Neuronal stem cell (in vitro differentiated cells): ENCODE measurements around the gene LMTK2.
A peak's percentile ranks its signal among the peaks of the same experiment; 100 is the strongest.

Source experiments
- DNase-seq: peaks from one replicate; pipeline ENCODE4 v3.0.0-alpha.2; 2013; ENCODE audit warnings: low spot score
- H2AFZ ChIP-seq: one replicate; pipeline ENCODE4 v1.6.1; 2013; ENCODE audit warnings: mild to moderate bottlenecking, low read length, inconsistent platforms
- H2AK5ac ChIP-seq: 2 replicates; pipeline ENCODE4 v1.6.1; 2013; ENCODE audit warnings: low read depth, mild to moderate bottlenecking, inconsistent platforms, low read length, moderate library complexity, mixed read lengths
- H2BK120ac ChIP-seq: 2 replicates; pipeline ENCODE4 v1.6.1; 2013; ENCODE audit warnings: low read depth, mild to moderate bottlenecking, inconsistent platforms, low read length, moderate library complexity, mixed read lengths
- H2BK12ac ChIP-seq: one replicate; pipeline ENCODE4 v1.6.1; 2013; ENCODE audit warnings: low read length, inconsistent platforms
- H2BK15ac ChIP-seq: 2 replicates; pipeline ENCODE4 v1.6.1; 2013; ENCODE audit warnings: mild to moderate bottlenecking, low read length, inconsistent platforms, mixed read lengths
- H2BK5ac ChIP-seq: one replicate; pipeline ENCODE4 v1.6.1; 2013; ENCODE audit warnings: inconsistent platforms, mild to moderate bottlenecking, low read length, moderate library complexity
- H3K14ac ChIP-seq: one replicate; pipeline ENCODE4 v1.6.1; 2013; ENCODE audit warnings: low read length, inconsistent platforms
- H3K18ac ChIP-seq: 2 replicates; pipeline ENCODE4 v1.6.1; 2013; ENCODE audit warnings: low read length, inconsistent platforms
- H3K23ac ChIP-seq: 2 replicates; pipeline ENCODE4 v1.6.1; 2013; ENCODE audit warnings: low read depth, mild to moderate bottlenecking, mixed read lengths, low read length, inconsistent platforms; ENCODE audit not compliant: poor library complexity
- H3K27ac ChIP-seq: replicated peaks from 3 replicates; pipeline ENCODE4 v1.5.1; 2013; ENCODE audit warnings: low read length, inconsistent platforms
- H3K27me3 ChIP-seq, 3 experiments: 2 replicates each; pipeline ENCODE4 v1.6.1; 2013; ENCODE audit warnings: low read length in 3 of 3, mild to moderate bottlenecking in 2 of 3, inconsistent platforms in 1 of 3, low read depth in 1 of 3, mixed read lengths in 1 of 3, moderate library complexity in 1 of 3; ENCODE audit not compliant: control insufficient read depth in 3 of 3, insufficient read depth in 3 of 3
- H3K36me3 ChIP-seq, 2 donors: replicated peaks in 1 of 2; 2 replicates each; pipeline ENCODE4 v1.6.1; 2013; ENCODE audit warnings: low read length in 2 of 2; ENCODE audit not compliant: control insufficient read depth in 2 of 2, insufficient read depth in 2 of 2
- H3K4ac ChIP-seq: 2 replicates; pipeline ENCODE4 v1.6.1; 2013; ENCODE audit warnings: inconsistent platforms, mild to moderate bottlenecking, low read length, moderate library complexity
- H3K4me1 ChIP-seq, 2 donors: 1 replicate in 1 of 2; 2 replicates in 1 of 2; pipeline ENCODE4 v1.6.1; 2013; ENCODE audit warnings: low read length in 2 of 2, low read depth in 1 of 2; ENCODE audit not compliant: control insufficient read depth in 2 of 2, insufficient read depth in 1 of 2
- H3K4me2 ChIP-seq: one replicate; pipeline ENCODE4 v1.6.1; 2013; ENCODE audit warnings: mild to moderate bottlenecking, low read length, inconsistent platforms; ENCODE audit not compliant: insufficient read depth, poor library complexity, severe bottlenecking
- H3K4me3 ChIP-seq, 2 donors: 2 replicates each; pipeline ENCODE4 v1.5.1; 2013; ENCODE audit warnings: low read length in 2 of 2, mild to moderate bottlenecking in 2 of 2, inconsistent platforms in 1 of 2, moderate library complexity in 1 of 2
- H3K79me1 ChIP-seq: one replicate; pipeline ENCODE4 v1.6.1; 2013; ENCODE audit warnings: low read depth, mild to moderate bottlenecking, inconsistent platforms, low read length, moderate library complexity
- H3K9ac ChIP-seq: one replicate; pipeline ENCODE4 v1.6.1; 2013; ENCODE audit warnings: mild to moderate bottlenecking, low read depth, low read length, inconsistent platforms; ENCODE audit not compliant: poor library complexity
- H3K9me3 ChIP-seq, 2 donors: replicated peaks in 1 of 2; 2 replicates each; pipeline versions ENCODE3 to v1.6.1; 2013; ENCODE audit warnings: low read length in 2 of 2, mild to moderate bottlenecking in 2 of 2, inconsistent platforms in 1 of 2, low read depth in 1 of 2, mixed read lengths in 1 of 2, moderate library complexity in 1 of 2; ENCODE audit not compliant: control insufficient read depth in 2 of 2, insufficient read depth in 1 of 2
- H4K8ac ChIP-seq: one replicate; pipeline ENCODE4 v1.6.1; 2013; ENCODE audit warnings: low read depth, mild to moderate bottlenecking, inconsistent platforms, low read length, moderate library complexity
- H4K91ac ChIP-seq: one replicate; pipeline ENCODE4 v1.6.1; 2013; ENCODE audit warnings: low read length, low read depth, mild to moderate bottlenecking, inconsistent platforms; ENCODE audit not compliant: poor library complexity
- WGBS, 2 donors: extraction: QIAGEN DNeasy Blood & Tissue Kit; methylation state at CpG; one replicate each; pipeline ENCODE4 v1.1.7; 2013; ENCODE audit warnings: missing lambda C conversion rate in 2 of 2, mixed read lengths in 1 of 2; ENCODE audit not compliant: insufficient read length in 2 of 2, insufficient replicate concordance in 1 of 2; ENCODE audit errors: extremely low coverage in 2 of 2; 5-methylcytosine and 5-hydroxymethylcytosine counted together

Gene LMTK2

GRCh38 chr7:98250789-98251188, 144.1 kb downstream of the LMTK2 start:
- no peak overlapping the region for H3K4ac ChIP-seq
- H3K9me3 ChIP-seq: no peaks in the 10 kb centered on the region
- H2BK120ac ChIP-seq: no peak overlapping the region
- H3K36me3 ChIP-seq: peaks cover 1 to 3% of the 10 kb centered on the region in 2 donors
- no peak overlapping the region for H3K27ac ChIP-seq
- H3K18ac ChIP-seq: no peak overlapping the region
- H4K8ac ChIP-seq: no peak overlapping the region
- DNase-seq: no peak
- no peak overlapping the region for H2AFZ ChIP-seq
- no peak overlapping the region for H2BK12ac ChIP-seq
- no CpG with 5 or more reads among the region's 3 CpGs for WGBS, 2 donors
- no peak overlapping the region for H3K14ac ChIP-seq
- H3K4me3 ChIP-seq: peak overlapping the region in 1 of 2 donors; percentile 70
- H3K4me1 ChIP-seq: peaks cover 6 to 21% of the 10 kb centered on the region in 2 donors
- no peak overlapping the region for H2AK5ac ChIP-seq
- H2BK15ac ChIP-seq: no peak overlapping the region
- H4K91ac ChIP-seq: no peak overlapping the region
- peaks cover 0 to 1% (median 0%) of the 10 kb centered on the region in 3 experiments for H3K27me3 ChIP-seq
- H3K79me1 ChIP-seq: peaks cover 7% of the 10 kb centered on the region
- no peak overlapping the region for H3K23ac ChIP-seq
- no peak overlapping the region for H3K9ac ChIP-seq
- H2BK5ac ChIP-seq: no peak overlapping the region
- no peak overlapping the region for H3K4me2 ChIP-seq

- H3K14ac ChIP-seq: no peak overlapping the region
- WGBS, 2 donors: no CpG with 5 or more reads among the region's 9 CpGs
- H2BK15ac ChIP-seq: no peak overlapping the region
- no peak overlapping the region for H2BK12ac ChIP-seq
- no peak overlapping the region for H3K27ac ChIP-seq
- peak overlapping the region; percentile 85 for H3K23ac ChIP-seq
- peaks cover 0 to 4% of the 10 kb centered on the region in 2 donors for H3K36me3 ChIP-seq
- H3K4me3 ChIP-seq: peak overlapping the region; percentile 70 to 95
- DNase-seq: no peak
- peaks cover 7% of the 10 kb centered on the region for H3K79me1 ChIP-seq
- peak overlapping the region; percentile 93 for H2AFZ ChIP-seq
- peak overlapping the region; percentile 93 for H3K4me2 ChIP-seq
- H2BK5ac ChIP-seq: no peak overlapping the region
- H3K9me3 ChIP-seq: no peaks in the 10 kb centered on the region
- H3K27me3 ChIP-seq: peaks cover 0 to 1% (median 0%) of the 10 kb centered on the region in 3 experiments
- H4K91ac ChIP-seq: no peak overlapping the region
- H3K4me1 ChIP-seq: peaks cover 6 to 21% of the 10 kb centered on the region in 2 donors
- H3K9ac ChIP-seq: peak overlapping the region; percentile 95
- H2AK5ac ChIP-seq: peak overlapping the region; percentile 14
- no peak overlapping the region for H3K4ac ChIP-seq
- H4K8ac ChIP-seq: no peak overlapping the region
- no peak overlapping the region for H2BK120ac ChIP-seq
- H3K18ac ChIP-seq: no peak overlapping the region
Measured at GRCh38 chr7:98251231-98251600, 144.6 kb downstream of the LMTK2 start.

GRCh38 chr7:98251601-98252424, 145.2 kb downstream of the LMTK2 start, which contains the start of gene TECPR1:
Gene TECPR1, minus strand, starts transcription at chr7:98252232. Its CDS starts 6,086 bp downstream, at chr7:98246146.
- H2BK120ac ChIP-seq: no peak within 1 kb of the TSS

GRCh38 chr7:98252425-98253054, 145.9 kb downstream of the LMTK2 start:
- H3K79me1 ChIP-seq: peaks cover 9% of the 10 kb centered on the region
- no peak for DNase-seq
- H3K4me3 ChIP-seq: peak overlapping the region; percentile 70 to 95
- no peak overlapping the region for H4K91ac ChIP-seq
- peak overlapping the region; percentile 94 for H2BK5ac ChIP-seq
- H3K27me3 ChIP-seq: peaks cover 0 to 1% (median 0%) of the 10 kb centered on the region in 3 experiments
- H3K23ac ChIP-seq: peak overlapping the region; percentile 93
- peaks cover 3 to 14% of the 10 kb centered on the region in 2 donors for H3K36me3 ChIP-seq
- H3K9me3 ChIP-seq: no peaks in the 10 kb centered on the region
- peak overlapping the region; percentile 99 for H3K14ac ChIP-seq
- no peak overlapping the region for H2BK120ac ChIP-seq
- no peak overlapping the region for H3K4ac ChIP-seq
- H2AFZ ChIP-seq: peak overlapping the region; percentile 93
- peak overlapping the region; percentile 94 for H3K9ac ChIP-seq
- H2AK5ac ChIP-seq: no peak overlapping the region
- H2BK12ac ChIP-seq: peak overlapping the region; percentile 90
- no peak overlapping the region for H4K8ac ChIP-seq
- peak overlapping the region; percentile 97 for H3K18ac ChIP-seq
- H2BK15ac ChIP-seq: no peak overlapping the region
- peaks cover 6 to 21% of the 10 kb centered on the region in 2 donors for H3K4me1 ChIP-seq
- no peak overlapping the region for H3K27ac ChIP-seq
- no CpG with 5 or more reads among the region's 32 CpGs for WGBS, 2 donors
- peak overlapping the region; percentile 92 for H3K4me2 ChIP-seq

More at GRCh38 chr7:98251601-98252424, 145.2 kb downstream of the LMTK2 start, which contains the start of gene TECPR1:
- Histone ChIP-seq H3K9ac (peak within 1 kb of the TSS; percentile 95), H3K9me3 (no peaks in the 10 kb centered on the region), H3K18ac (peak within 1 kb of the TSS; percentile 97), H3K36me3 (peaks cover 2 to 9% of the 10 kb centered on the region in 2 donors), H4K91ac (no peak within 1 kb of the TSS), H3K27me3 (peaks cover 0 to 1% (median 0%) of the 10 kb centered on the region in 3 experiments), H2BK15ac (no peak within 1 kb of the TSS), H3K14ac (peak within 1 kb of the TSS; percentile 99), H2BK5ac (peak within 1 kb of the TSS; percentile 94), H3K4me3 (peak within 1 kb of the TSS; percentile 70 to 95), H2AK5ac (peak within 1 kb of the TSS; percentile 14), H4K8ac (no peak within 1 kb of the TSS), H3K79me1 (peaks cover 7% of the 10 kb centered on the region), H3K4me1 (peaks cover 6 to 21% of the 10 kb centered on the region in 2 donors), H2BK12ac (peak within 1 kb of the TSS; percentile 90), H2AFZ (peak within 1 kb of the TSS; percentile 93), H3K4me2 (peak within 1 kb of the TSS; percentile 93), H3K4ac (peak within 1 kb of the TSS; percentile 76), H3K23ac (peak within 1 kb of the TSS; percentile 93), H3K27ac (no peak within 1 kb of the TSS)
- no CpG with 5 or more reads among the region's 69 CpGs for WGBS, 2 donors
- DNase-seq: peak; percentile 87
